Esophagus squamous epithelium (tissue), 4 donors: Measurements from ENCODE around the gene HSPA2.

ENCODE experiments used
- POLR2A ChIP-seq, 4 donors: fragments of 450-650 bp; IDR thresholded peaks; one replicate each; pipeline ENCODE4 v1.6.1; 2017; ENCODE audit warnings: antibody characterized with exemption in 4 of 4, mild to moderate bottlenecking in 4 of 4, moderate library complexity in 3 of 4
- TF ChIP-seq, protein P1 (sequence below), 6 experiments: fragments of 450-650 bp in 4 of 6; fragments of 200-600 bp in 2 of 6; sonication (generic) in 2 of 6; IDR thresholded peaks; one replicate each; pipeline ENCODE4 v1.5.1; 2016 to 2019; ENCODE audit warnings: antibody characterized with exemption in 6 of 6, mild to moderate bottlenecking in 4 of 6, moderate library complexity in 4 of 6

DNA sequence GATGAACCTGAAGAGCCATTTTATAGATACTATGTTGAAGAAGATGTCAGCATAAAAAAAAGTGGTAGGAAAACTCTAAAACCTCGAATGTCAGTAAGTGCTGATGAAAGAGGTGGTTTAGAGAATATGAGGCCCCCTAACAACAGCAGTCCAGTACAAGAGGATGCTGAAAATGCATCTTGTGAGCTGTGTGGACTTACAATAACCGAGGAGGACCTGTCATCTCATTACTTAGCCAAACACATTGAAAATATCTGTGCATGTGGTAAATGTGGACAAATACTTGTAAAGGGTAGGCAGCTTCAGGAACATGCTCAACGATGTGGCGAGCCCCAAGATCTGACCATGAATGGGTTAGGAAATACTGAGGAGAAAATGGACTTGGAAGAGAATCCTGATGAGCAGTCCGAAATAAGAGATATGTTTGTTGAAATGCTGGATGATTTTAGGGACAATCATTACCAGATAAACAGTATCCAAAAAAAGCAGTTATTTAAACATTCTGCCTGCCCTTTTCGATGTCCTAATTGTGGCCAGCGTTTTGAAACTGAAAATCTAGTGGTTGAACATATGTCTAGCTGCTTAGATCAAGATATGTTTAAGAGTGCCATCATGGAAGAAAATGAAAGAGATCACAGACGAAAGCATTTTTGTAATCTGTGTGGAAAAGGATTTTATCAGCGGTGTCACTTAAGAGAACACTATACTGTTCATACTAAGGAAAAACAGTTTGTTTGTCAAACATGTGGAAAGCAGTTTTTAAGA, 17.8 kb upstream of the HSPA2 start:
- TF ChIP-seq, protein P1, sequence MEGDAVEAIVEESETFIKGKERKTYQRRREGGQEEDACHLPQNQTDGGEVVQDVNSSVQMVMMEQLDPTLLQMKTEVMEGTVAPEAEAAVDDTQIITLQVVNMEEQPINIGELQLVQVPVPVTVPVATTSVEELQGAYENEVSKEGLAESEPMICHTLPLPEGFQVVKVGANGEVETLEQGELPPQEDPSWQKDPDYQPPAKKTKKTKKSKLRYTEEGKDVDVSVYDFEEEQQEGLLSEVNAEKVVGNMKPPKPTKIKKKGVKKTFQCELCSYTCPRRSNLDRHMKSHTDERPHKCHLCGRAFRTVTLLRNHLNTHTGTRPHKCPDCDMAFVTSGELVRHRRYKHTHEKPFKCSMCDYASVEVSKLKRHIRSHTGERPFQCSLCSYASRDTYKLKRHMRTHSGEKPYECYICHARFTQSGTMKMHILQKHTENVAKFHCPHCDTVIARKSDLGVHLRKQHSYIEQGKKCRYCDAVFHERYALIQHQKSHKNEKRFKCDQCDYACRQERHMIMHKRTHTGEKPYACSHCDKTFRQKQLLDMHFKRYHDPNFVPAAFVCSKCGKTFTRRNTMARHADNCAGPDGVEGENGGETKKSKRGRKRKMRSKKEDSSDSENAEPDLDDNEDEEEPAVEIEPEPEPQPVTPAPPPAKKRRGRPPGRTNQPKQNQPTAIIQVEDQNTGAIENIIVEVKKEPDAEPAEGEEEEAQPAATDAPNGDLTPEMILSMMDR (IDR thresholded peaks at IDR 0.05), result no peak
- TF ChIP-seq POLR2A (IDR thresholded peaks at IDR 0.05), result no peak
